Fibroblast of pulmonary artery (primary cell): Measurements from ENCODE around the gene RANBP2.

ENCODE experiments used
- DNase-seq: peaks from one replicate; pipeline ENCODE4 v3.0.0-alpha.2; 2010; ENCODE audit warnings: low read depth
- H3K4me3 ChIP-seq: replicated peaks from 2 replicates; pipeline ENCODE4 v1.5.1; 2011; ENCODE audit warnings: low read depth, mild to moderate bottlenecking, control low read depth, low read length, moderate library complexity
- TF ChIP-seq, protein P1 (sequence below): IDR thresholded peaks from 2 replicates; pipeline ENCODE4 v1.5.1; 2011; ENCODE audit warnings: mild to moderate bottlenecking, control low read depth, low read length, inconsistent platforms; ENCODE audit errors: missing control alignments

Gene RANBP2

DNA sequence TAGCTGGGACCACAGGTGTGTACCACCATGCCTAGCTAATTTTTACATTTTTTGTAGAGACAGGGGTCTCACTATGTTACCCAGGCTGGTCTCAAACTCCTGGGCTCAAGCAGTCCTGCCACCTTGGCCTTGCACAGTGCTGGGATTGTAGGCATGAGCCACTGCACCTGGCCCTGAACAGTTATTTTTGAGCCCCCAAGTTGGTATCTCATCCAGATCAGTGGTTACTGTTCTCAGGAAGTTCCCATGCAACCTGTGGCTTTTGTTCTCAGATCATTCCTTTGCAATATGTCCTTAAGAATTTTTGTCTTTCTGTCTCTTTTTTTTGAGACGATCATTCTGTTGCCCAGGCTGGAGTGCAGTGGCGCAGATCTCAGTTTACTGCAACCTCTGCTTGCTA is 59.6 kb downstream of the RANBP2 start:
- TF ChIP-seq, protein P1, sequence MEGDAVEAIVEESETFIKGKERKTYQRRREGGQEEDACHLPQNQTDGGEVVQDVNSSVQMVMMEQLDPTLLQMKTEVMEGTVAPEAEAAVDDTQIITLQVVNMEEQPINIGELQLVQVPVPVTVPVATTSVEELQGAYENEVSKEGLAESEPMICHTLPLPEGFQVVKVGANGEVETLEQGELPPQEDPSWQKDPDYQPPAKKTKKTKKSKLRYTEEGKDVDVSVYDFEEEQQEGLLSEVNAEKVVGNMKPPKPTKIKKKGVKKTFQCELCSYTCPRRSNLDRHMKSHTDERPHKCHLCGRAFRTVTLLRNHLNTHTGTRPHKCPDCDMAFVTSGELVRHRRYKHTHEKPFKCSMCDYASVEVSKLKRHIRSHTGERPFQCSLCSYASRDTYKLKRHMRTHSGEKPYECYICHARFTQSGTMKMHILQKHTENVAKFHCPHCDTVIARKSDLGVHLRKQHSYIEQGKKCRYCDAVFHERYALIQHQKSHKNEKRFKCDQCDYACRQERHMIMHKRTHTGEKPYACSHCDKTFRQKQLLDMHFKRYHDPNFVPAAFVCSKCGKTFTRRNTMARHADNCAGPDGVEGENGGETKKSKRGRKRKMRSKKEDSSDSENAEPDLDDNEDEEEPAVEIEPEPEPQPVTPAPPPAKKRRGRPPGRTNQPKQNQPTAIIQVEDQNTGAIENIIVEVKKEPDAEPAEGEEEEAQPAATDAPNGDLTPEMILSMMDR: no peak
- no peak for DNase-seq
- no peak overlapping the region for H3K4me3 ChIP-seq

DNA sequence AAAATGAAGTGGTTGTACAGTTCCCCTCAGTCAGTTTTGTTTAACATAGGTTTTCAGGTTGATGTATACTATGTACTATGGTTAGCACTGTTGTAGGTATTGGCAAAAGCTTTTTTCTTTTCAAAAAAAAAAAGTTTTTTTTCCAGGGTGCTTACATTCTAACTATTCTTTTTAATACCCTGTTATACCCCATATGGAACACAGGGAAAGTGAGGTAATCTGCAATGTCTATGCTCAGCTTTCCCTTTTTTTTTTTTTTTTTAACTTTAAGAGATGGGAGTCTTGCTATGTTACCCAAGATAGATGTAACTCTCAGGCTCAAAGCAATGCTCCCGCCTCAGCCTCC is 66.7 kb downstream of the RANBP2 start:
- DNase-seq: no peak
- peak overlapping the region; percentile 71 for H3K4me3 ChIP-seq
- TF ChIP-seq, protein P1: no peak

DNA sequence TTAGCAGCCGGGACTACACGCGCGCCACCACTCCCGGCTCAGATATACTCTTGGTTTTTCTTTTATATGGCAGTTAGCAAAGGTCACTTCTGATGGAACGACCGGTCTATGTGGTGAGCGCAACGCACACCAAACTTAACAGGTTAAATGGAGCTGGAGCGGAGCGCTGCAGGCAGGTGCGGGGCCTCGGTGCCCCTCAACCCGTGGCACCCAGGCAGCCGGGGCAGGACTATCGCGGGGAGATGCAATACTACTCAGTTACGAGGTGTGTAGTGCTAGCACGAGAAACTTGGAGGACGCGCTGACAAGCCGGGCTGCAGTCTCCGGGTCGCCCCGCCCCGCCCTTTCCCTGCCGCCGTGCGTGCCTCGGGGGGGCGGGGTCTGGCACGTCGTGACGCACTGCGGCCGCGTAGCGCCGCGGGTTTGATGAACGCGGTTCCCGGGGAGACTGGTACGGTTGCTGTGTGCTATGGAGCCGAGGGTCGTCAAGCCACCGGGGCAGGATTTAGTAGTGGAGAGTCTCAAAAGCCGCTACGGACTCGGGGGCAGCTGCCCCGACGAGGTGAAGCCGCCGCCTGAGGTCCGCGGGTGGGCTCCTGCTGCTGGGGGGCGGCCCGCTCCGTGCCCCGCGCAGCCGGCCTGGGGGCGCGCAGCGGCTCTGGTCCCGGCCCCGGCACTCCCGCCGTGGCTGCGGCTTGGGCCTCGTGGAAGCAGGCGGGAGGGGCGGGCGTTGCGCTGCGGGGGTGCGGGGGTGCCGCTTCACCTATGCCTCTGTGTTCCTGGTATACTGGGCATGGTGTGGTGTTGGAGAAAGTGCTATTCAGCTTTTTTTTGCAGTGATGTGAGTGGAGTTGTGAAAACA is 67.3 kb downstream of the RANBP2 start, which contains the start of gene CCDC138:
Gene CCDC138 (plus strand): TSS at position 418 of the 862 bp plus-strand sequence. CDS start 52 bp downstream, at position 470.
- TF ChIP-seq, protein P1: no peak

DNA sequence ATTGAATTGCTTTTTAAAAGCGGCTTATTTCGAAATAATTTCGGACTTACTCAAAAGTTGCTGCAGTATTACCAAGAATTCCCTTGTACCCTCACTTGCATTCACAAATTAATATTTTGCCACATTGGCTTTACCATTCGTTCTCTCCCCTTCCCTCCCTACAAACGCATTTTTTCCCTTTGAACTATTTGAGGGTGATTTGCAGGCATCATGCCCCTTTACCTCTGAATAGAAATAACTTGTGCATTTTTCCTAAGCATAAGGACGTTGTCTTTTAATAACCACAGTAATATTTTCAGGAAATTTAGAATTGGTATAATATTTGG is 67.9 kb downstream of the RANBP2 start:
- TF ChIP-seq, protein P1: no peak
- H3K4me3 ChIP-seq: peak overlapping the region; percentile 71
- no peak for DNase-seq

More for the DNA sequence above, 67.3 kb downstream of the RANBP2 start, which contains the start of gene CCDC138:
- peak; percentile 86 for DNase-seq
- peak within 1 kb of the TSS; percentile 71 for H3K4me3 ChIP-seq

DNA sequence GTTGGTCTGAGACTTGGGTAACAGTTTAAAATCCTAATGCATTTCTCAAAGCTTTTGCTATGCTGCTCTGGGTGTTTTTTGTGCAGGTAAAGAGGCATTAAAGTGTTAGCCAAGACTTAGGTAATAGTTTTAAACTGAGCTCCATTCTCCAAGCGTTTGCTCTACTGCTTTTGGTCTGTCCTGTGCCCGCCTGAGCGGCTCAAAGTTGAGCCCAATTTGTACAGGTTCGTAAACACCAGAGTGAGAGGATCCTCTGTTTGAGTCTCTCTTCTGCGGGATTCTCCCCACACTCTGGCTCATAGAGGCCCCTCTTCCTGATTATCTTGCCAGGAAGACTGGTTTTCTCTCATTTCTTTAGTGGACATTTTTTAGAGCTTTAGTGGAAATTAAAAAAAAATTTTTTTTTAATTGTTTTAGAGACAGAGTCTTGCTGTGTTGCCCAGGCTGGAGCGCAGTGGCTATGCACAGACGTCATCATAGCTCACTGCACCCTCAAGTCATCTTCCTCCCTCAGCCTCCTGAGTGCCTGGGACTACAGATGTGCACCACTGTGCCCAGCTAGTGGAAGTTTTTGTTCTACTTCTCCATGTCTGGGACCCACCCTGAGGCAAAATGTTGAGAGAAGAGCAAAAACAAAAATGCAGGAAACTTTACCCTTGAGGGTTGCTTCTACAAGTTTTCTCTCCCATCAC is 83.9 kb downstream of the RANBP2 start:
- no peak for DNase-seq
- TF ChIP-seq, protein P1: no peak
- no peak overlapping the region for H3K4me3 ChIP-seq

DNA sequence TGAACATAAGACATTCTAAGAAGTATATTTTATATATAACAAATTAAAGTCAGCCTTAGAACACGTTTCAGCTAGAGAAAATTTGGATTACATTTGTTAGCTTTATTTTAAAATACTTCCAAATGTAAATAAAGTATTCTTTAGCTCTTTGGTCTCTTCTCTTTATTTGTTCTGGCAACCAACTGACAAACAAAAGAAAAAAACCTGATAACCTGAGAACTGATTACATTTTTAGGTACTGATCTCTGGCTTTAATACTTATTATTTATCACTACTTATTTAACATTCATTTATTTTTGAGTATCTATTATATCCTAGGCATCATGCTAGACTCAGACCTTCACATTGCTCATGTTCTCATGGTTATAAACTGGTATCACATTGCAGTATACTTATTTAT is 85.8 kb downstream of the RANBP2 start:
- TF ChIP-seq, protein P1: no peak
- no peak for DNase-seq
- no peak overlapping the region for H3K4me3 ChIP-seq
